HG03460 (cell line): Measurements from ENCODE around the gene RAB41.
"Not testable (repeated sequence)": the region's sequence is repeated elsewhere in the genome, so short reads cannot be mapped to it uniquely, and the experiment has no call there.

Experiments used
- ATAC-seq: cut with Tn5 transposase; IDR thresholded peaks from one replicate; pipeline ENCODE4 v1.9.1; 2021; ENCODE audit not compliant: unreplicated experiment

Gene RAB41

DNA sequence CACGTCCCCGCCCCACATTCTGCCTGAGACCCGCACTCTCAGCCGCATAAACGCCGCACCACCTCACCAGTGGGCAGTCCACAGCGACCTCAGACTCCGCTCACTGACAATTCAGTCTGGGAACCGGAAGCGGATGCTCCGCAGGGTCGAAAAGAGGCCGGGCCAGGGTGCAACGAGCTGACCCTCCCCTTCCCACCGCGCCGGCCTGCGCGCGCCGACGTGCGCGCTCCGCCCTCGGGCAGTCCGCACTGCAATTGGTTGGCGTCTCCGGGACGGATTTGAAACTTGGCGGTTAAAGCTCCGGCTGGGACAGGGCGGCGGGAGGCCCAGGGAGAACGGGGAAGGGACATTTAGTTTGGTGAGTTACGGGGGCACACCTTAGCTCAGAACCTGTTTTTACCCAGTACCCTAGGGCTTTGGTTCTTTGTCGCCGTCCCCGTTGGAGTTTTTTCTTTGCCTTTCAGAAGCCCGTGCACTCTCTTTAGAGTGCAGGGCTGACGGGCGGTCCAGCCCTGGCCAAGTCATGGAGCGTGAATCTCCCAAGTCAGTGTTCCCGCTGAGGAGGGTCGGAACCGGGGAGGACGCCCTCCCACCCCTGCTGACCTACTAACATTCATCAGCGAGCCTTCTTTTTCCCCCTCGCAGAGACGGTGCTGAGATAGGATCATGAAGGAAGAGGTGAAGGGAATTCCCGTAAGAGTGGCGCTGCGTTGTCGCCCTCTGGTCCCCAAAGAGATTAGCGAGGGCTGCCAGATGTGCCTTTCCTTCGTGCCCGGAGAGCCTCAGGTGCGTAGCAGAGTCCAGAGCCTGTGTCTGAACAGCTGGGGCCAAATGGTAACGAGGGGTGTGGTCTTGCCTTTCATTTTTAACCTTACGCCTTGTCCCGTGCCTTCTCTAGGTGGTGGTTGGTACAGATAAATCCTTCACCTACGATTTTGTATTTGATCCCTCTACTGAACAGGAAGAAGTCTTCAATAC is 8.1 kb downstream of the RAB41 start, which contains the start of the genes KIF4A and PDZD11:
KIF4A (plus strand) TSS at position 312 of the 978 bp plus-strand sequence; CDS start at position 667, 355 bp downstream.
PDZD11 (minus strand) TSS at position 135 of the 978 bp plus-strand sequence. CDS start 586 bp downstream, outside the sequence.
- peak; percentile 97 for ATAC-seq

DNA sequence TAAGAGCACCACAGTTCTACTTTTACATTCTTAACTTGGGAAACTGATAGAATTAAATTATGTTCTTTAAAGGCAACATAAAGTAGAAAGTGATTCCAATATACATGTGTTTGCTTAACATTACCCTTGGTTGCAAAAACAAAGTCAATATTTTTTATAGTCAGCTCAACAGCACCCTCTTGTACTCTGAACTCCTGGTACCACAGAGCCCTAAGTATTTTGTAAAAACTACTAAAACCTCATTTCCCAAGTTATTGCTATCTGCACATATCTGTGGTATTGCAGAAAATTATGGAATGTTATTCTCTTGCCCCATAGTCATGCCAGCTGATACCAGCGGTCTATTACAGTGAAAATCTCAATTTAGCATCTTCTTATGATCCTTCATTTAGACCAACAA is 10.8 kb downstream of the RAB41 start:
- no peak for ATAC-seq

DNA sequence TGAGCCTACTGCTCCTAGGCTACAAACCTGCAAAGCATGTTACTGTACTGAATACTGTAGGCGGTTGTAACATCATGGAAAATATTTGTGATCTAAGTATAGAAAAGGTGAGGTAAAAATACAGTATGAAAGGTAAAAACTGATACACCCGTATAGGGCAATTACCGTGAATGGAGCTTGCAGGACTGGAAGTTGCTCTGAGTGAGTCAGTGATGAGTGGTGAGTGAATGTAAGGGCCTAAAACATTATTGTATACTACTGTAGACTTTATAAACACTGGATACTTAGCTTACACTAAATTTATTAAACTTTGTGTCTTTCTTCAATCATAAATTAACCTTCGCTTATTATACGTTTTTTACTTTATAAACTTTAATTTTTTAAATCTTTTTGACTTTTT is 11.6 kb downstream of the RAB41 start:
- no peak for ATAC-seq

DNA sequence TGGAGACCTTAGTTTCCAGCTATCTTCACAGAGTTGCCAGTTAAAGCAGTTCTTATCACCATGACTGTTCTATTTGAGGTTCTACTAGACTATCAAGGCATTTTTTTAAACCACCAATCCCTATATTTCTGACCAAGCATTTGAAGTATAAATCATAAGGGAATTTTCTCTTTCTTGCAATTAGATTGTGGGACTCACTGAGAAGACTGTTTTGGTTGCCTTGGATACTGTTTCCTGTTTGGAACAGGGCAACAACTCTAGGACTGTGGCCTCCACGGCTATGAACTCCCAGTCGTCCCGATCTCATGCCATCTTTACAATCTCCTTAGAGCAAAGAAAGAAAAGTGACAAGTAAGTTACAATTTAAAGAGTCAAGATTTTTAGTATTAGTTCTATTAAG is 19.7 kb downstream of the RAB41 start:
- ATAC-seq: no peak

DNA sequence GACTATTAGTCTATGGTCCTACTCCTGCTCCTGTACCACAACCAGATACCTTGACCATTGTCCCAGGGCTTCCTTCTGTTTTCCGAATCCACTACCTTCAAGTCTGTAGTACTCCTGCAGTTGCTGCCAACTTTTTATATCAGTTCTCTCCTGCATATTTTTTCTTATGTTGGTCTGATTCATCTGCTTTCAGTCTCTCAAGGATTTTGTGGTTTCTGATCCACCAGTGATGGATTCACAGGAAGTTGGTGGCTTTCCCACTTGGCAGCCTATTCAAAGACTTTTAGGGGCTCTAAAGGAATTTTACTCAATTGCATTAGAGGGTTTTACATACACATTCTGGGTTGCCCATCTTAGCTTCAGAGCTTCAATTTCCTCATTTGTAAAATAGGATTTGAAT is 31.5 kb downstream of the RAB41 start:
- ATAC-seq: no peak

DNA sequence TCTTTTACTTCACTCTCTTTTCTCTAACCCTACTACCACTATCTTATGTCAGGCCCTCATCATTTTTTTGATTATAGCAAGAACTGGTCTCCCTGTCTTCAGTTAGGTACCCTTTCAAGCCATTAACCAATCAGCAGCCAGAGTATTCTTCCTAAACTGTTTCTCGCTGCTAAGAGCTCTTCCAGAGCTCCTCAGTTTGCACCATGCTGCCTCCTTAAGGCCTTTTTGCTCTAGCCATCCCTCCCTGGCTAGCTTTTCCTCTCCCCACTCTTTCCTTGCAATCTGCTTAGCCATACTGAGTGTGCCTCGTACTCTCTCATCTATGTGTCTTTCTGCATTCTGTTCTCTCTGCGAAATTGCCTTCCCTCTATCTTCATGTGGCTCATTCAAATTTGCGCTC is 40.8 kb downstream of the RAB41 start:
- no peak for ATAC-seq

DNA sequence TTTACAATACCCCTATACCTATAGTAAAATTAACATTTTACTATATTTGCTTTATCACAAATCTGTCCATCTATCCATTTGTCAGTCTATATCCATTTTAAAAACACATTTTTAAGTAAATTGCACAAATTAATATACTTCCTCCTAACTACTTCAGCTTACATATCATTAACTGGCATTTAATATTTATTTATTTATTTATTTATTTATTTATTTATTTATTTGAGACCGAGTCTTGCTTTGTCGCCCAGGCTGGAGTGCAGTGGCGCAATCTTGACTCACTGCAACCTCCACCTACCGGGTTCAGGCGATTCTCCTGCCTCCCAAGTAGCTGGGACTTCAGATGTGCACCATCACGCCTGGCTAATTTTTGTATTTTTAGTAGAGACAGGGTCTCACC is 41.7 kb downstream of the RAB41 start:
- ATAC-seq: not testable (repeated sequence)

DNA sequence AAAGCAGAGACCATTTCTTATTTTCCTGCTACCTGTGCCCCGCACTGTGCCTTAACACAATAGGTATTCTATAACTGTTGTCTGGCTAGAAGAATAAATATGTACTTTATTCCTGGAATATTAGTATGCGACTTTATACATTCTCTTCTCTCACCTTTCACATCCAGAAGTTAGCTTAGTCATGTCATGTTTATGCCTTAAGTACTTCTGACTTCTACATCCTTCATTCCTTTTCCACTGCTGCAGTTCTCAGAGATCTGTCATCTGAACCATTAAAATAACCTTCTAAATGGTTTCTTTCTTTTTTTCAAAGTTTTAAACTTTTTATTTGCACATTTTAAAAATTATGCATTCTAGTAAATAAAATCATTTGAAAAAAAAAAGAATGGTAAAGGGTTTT is 42.4 kb downstream of the RAB41 start:
- ATAC-seq: no peak

DNA sequence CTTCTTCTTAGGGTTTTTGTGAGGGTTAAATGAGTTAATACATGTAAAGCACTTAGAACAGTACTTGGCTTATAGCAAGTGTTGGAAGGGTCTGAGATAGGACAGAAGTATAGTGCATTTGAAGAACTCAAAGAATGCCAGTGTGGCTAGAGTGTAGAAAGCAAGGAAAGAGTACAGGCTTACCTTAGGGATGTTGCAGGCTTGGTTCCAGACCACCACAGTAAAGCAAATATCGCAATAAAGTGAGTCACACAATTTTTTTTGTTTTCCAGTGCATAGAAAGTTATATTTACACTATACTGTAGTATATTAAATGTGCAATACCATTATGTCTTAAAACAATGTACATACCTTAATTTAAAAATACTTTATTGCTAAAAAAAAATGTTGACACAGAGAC is 49.2 kb downstream of the RAB41 start:
- ATAC-seq: no peak

DNA sequence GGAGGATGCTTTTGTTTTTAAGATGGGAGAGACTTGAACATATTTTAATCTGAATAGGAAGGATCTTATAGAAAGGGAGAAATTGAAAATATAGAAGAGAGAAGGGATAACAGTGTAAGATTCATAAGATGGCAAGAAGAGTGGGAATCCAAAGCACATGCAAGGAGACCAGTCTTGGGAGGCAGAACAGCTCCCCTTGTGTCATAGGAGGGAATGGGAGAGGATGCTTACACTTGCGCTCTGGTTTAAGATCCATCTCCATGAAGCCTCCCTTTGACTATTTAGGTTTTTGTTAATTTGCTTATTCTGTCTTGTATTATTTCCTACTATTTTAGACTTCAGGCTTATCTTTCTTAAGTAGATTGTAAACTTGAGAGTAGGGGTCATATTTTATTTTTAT is 50.6 kb downstream of the RAB41 start:
- no peak for ATAC-seq
